NCI-H1105 treated with DMSO at 0.1 percent for 48 hours (cell line): ENCODE results near the gene KCTD19.

Experiments
- DNase-seq: peaks from one replicate; lab custom pipeline; 2025; lab: John Stamatoyannopoulos, UW

The KCTD19 gene

GRCh38 chr16:67258161-67258835 lies 68.2 kb downstream of the KCTD19 start:
- no peak for DNase-seq

- DNase-seq = no peak
These were observed 68.9 kb downstream of the KCTD19 start for GRCh38 chr16:67257486-67258160.

GRCh38 chr16:67256701-67257230 lies 69.8 kb downstream of the KCTD19 start:
- no peak for DNase-seq

- no peak for DNase-seq
These were observed 70.9 kb downstream of the KCTD19 start for GRCh38 chr16:67255553-67256221.

- no peak for DNase-seq
These were observed 71.6 kb downstream of the KCTD19 start for GRCh38 chr16:67254801-67255552.

- no peak for DNase-seq
These were observed 73.7 kb downstream of the KCTD19 start for GRCh38 chr16:67252609-67253497.

GRCh38 chr16:67250045-67250327 lies 76.6 kb downstream of the KCTD19 start:
- DNase-seq = no peak

- no peak for DNase-seq
These were observed 77.1 kb downstream of the KCTD19 start for GRCh38 chr16:67249178-67250044.

- DNase-seq = no peak
These were observed 78.0 kb downstream of the KCTD19 start, which contains the start of gene SLC9A5 for GRCh38 chr16:67248401-67249177. Gene SLC9A5, plus strand, starts transcription at chr16:67248979. Its CDS starts 36 bp downstream, at chr16:67249015.

GRCh38 chr16:67248073-67248400 lies 78.5 kb downstream of the KCTD19 start:
- no peak for DNase-seq

GRCh38 chr16:67247192-67248072 lies 79.1 kb downstream of the KCTD19 start, which contains the start of gene FHOD1:
Gene FHOD1, minus strand, starts transcription at chr16:67247481. Its CDS starts 71 bp downstream, at chr16:67247410.
- peak; percentile 84 for DNase-seq

GRCh38 chr16:67246756-67247191 lies 79.8 kb downstream of the KCTD19 start:
- peak; percentile 53 for DNase-seq

GRCh38 chr16:67246081-67246755 lies 80.3 kb downstream of the KCTD19 start:
- no peak for DNase-seq

GRCh38 chr16:67245674-67246080 lies 80.9 kb downstream of the KCTD19 start:
- no peak for DNase-seq

- no peak for DNase-seq
These were observed 81.4 kb downstream of the KCTD19 start for GRCh38 chr16:67245186-67245585.

GRCh38 chr16:67244387-67245185 lies 82.0 kb downstream of the KCTD19 start:
- DNase-seq = no peak

GRCh38 chr16:67243481-67243880 lies 83.1 kb downstream of the KCTD19 start:
- DNase-seq = no peak
